Caki2 (cell line): ENCODE data around the gene LZTR1. TPM values are rescaled to one million over a fixed set of nuclear protein-coding genes. Genes with fewer than 3 reads are reported as not detected.
"Not testable (repeated sequence)": the region's sequence is repeated elsewhere in the genome, so short reads cannot be mapped to it uniquely, and the experiment has no call there.

Experiments
- DNase-seq: peaks from one replicate; pipeline ENCODE4 v3.0.0-alpha.2; 2015; ENCODE audit warnings: low read depth
- in situ Hi-C: cut with HindIII; loops from 2 replicates; pipeline ENCODE4 v1.10.0; 2016; ENCODE audit warnings: low sequenced_read_pairs, low pct_unique_long_range_greater_than_20kb, mixed read lengths
- total RNA-seq: library from RNA; depleted of rRNA; stranded (reverse); fragments of >200 nt; shearing (Covaris generic); gene quantifications from 2 replicates; pipeline ENCODE4 v1.2.3, GENCODE V29; 2014; ENCODE audit warnings: low replicate concordance

LZTR1 gene
- total RNA-seq, 1 experiment from 2014 or later, result 50.7 TPM

DNA sequence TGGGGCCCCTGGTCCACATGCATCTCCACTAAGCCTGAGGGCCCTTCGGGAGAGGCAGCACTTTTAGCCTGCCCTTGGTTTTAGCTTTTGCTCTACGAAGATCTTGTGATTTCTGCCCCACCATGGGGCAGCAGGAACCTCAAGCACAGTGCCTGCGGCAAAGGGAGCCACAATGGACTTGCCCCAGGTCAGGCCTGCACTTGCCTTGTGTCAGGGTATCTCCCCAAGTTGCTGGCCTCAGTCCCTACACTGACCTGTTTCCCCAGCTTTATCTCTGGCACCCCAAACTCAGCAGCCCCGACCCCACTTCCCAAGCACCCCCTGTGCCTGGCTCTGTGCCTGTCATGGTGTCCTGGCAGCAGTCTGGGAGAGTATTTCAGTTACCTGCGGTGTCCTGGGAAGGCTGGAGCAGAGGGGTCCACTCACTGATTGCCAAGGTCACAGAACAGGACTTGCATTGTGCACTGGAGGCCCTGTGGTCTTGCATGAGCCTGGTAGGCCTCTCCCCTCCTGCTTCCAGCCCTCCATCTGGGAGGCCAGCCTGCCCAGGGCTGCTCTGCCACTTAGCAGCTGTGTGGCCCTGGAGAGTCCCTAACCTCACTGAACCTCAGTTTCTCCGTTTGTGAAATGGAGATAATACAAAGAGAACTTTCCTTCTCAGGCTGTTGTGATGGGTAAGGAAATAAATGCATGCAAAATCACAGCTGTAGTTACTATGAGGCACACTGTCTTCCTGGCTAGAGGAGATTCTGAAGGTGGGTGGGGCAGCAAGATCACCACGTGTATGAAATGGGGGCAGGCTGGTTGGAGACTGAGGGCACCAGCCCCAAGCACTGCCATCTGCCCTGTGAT, 18.7 kb upstream of the LZTR1 start:
- in situ Hi-C loops, result no loop called here
- no peak for DNase-seq

GRCh38 chr22:20964090-20964798, 17.9 kb upstream of the LZTR1 start:
- in situ Hi-C loops, result no loop called here

GRCh38 chr22:20964799-20965103, 17.3 kb upstream of the LZTR1 start:
- no peak for DNase-seq
- in situ Hi-C loops, result no loop called here

More at GRCh38 chr22:20964090-20964798, 17.9 kb upstream of the LZTR1 start:
- no peak for DNase-seq

GRCh38 chr22:20965104-20965887, 16.8 kb upstream of the LZTR1 start:
- DNase-seq, result no peak
- in situ Hi-C loops, result no loop called here

- in situ Hi-C loops, result no loop called here
- no peak for DNase-seq
These were observed 15.9 kb upstream of the LZTR1 start for GRCh38 chr22:20965888-20966855.

GRCh38 chr22:20966883-20967696, 15.0 kb upstream of the LZTR1 start, which contains the start of gene AIFM3:
TSS of gene AIFM3 (plus strand) at chr22:20967255. CDS start at chr22:20967945, 690 bp downstream.
- in situ Hi-C loops, result no loop called here
- no peak for DNase-seq

GRCh38 chr22:20967697-20968211, 14.3 kb upstream of the LZTR1 start:
- in situ Hi-C loops, result no loop called here
- DNase-seq, result no peak

DNA sequence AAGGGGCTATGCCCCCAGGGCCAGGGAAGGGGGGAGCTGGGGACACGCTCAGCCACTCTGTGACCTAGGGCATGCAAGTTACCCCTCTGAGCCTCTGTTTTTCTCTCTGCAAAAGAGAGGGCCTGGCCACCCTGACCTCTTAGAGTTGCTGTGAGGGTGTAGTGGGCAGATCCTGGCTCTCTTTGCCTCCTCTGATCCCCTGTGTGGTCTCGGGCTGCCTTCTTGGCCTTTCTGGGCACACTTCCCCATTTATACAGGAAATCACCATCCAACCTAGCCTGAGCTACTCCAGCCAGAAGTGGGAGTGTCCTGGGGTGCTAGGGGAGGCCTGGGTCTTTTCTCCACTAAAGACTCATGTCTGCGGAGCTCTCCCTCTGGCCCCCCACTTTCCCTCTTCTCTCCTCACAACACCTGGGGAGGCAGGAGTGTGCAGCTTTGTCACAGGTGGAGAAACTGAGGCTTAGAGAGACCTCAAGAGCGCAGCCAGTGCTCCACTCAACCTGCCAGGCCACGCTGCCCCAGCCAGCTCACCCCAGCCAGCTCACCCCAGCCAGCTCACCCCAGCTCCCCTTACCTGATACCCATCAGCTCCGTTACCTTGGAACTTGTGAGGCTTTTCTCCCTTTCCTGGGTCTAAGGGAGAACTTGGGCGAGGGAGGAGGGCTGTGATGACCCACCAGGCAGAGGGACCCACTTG, 13.7 kb upstream of the LZTR1 start:
- in situ Hi-C loops, result no loop called here

GRCh38 chr22:20970939-20971657, 11.0 kb upstream of the LZTR1 start:
- in situ Hi-C loops, result no loop called here

More for the DNA sequence above, 13.7 kb upstream of the LZTR1 start:
- no peak for DNase-seq

GRCh38 chr22:20972014-20972694, 9.9 kb upstream of the LZTR1 start:
- DNase-seq, result peak; percentile 33
- in situ Hi-C loops, result not testable (repeated sequence)

More at GRCh38 chr22:20970939-20971657, 11.0 kb upstream of the LZTR1 start:
- no peak for DNase-seq

GRCh38 chr22:20972933-20973577, 9.0 kb upstream of the LZTR1 start:
- in situ Hi-C loops, result no loop called here
- no peak for DNase-seq

GRCh38 chr22:20973634-20974286, 8.3 kb upstream of the LZTR1 start:
- in situ Hi-C loops, result no loop called here

GRCh38 chr22:20974336-20974955, 7.7 kb upstream of the LZTR1 start:
- DNase-seq, result no peak
- in situ Hi-C loops, result no loop called here

More at GRCh38 chr22:20973634-20974286, 8.3 kb upstream of the LZTR1 start:
- DNase-seq, result no peak
